ENCODE results near the gene DCLRE1A. TPM values are rescaled to one million over a fixed set of nuclear protein-coding genes. Genes with fewer than 3 reads are reported as not detected.

The DCLRE1A gene
- total RNA-seq, 3 donors from 2014 or later = 4.0 to 7.5 (median 4.3) TPM

DNA sequence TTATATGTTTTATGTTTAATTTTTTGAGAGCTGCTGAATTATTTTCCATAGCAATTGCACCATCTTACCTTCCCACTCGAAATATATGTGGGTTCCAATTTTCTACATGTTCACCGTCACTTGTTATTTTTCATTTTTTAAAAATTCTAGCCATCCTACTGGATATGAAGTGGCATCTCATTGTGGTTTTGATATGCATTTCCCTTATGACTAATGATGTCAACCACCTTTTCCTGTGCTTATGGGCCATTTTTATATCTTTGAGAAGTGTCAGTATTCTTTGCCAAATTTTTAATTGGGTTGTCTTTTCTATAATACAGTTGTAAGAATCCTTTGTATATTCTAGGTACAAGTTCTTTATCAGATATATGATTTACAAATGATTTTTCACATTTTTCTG, 28.4 kb upstream of the DCLRE1A start:
- intact Hi-C loops (cut with DNase I; ENCODE audit: low total_unique reads) = no loop called here
- no peak overlapping the region for H3K4me3 ChIP-seq
- H3K36me3 ChIP-seq = no peaks in the 10 kb centered on the region
- H3K9me3 ChIP-seq = no peaks in the 10 kb centered on the region
- no peaks in the 10 kb centered on the region for H3K27me3 ChIP-seq
- no peaks in the 10 kb centered on the region for H3K4me1 ChIP-seq
- DNase-seq (ENCODE audit: low spot score in 2 of 2) = no peak
- H3K27ac ChIP-seq = no peak overlapping the region
- TF ChIP-seq POLR2AphosphoS5 (IDR thresholded peaks at IDR 0.05) (no peak), POLR2A (IDR thresholded peaks at IDR 0.05) (no peak)
- TF ChIP-seq, protein P1, sequence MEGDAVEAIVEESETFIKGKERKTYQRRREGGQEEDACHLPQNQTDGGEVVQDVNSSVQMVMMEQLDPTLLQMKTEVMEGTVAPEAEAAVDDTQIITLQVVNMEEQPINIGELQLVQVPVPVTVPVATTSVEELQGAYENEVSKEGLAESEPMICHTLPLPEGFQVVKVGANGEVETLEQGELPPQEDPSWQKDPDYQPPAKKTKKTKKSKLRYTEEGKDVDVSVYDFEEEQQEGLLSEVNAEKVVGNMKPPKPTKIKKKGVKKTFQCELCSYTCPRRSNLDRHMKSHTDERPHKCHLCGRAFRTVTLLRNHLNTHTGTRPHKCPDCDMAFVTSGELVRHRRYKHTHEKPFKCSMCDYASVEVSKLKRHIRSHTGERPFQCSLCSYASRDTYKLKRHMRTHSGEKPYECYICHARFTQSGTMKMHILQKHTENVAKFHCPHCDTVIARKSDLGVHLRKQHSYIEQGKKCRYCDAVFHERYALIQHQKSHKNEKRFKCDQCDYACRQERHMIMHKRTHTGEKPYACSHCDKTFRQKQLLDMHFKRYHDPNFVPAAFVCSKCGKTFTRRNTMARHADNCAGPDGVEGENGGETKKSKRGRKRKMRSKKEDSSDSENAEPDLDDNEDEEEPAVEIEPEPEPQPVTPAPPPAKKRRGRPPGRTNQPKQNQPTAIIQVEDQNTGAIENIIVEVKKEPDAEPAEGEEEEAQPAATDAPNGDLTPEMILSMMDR (IDR thresholded peaks at IDR 0.05) = no peak

DNA sequence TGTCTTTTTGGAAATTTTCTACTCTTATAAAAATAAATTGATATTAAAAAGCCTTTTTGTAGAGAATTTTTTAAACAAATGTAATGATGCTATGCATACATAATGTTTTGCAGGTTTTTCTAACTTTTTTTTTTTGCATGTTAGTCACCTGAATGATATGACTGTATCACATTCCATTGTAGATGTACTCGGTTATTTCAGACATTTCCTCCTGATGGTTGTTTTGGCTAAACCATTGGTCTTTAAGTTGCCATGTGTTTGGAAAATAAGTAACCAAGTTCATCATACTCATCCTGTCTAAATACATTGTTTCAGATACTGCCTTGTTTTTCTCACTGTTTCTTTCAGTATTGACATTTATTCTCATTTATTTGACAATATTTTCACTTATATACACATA, 26.4 kb upstream of the DCLRE1A start:
- intact Hi-C loops (cut with DNase I; ENCODE audit: low total_unique reads) = no loop called here
- Histone ChIP-seq H3K36me3 (no peaks in the 10 kb centered on the region), H3K9me3 (no peaks in the 10 kb centered on the region), H3K27me3 (no peaks in the 10 kb centered on the region), H3K27ac (no peak overlapping the region), H3K4me3 (no peak overlapping the region), H3K4me1 (no peaks in the 10 kb centered on the region)
- TF ChIP-seq POLR2A (IDR thresholded peaks at IDR 0.05) (no peak), POLR2AphosphoS5 (IDR thresholded peaks at IDR 0.05) (no peak)
- TF ChIP-seq, protein P1 (IDR thresholded peaks at IDR 0.05) = no peak
- DNase-seq (ENCODE audit: low spot score in 2 of 2) = no peak

DNA sequence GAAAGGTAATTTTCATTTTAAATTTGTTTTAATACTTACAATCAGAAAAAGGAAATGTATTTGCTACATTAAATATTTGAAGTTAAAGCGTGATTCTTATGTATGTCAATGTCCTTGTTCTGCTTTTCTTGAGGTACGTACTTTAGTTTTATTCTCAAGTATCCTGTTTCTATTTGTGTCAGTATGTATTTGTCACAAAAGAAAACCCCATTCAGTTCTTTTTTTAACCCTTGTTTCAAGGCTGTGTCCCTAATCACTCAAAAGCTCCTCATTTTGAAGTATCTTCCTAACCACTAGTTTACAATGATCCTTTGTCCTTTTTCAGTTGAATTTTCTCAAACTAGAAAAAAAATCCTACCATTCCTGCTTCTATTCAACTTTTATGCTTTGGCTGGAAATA, 25.8 kb upstream of the DCLRE1A start:
- Histone ChIP-seq H3K9me3 (no peaks in the 10 kb centered on the region), H3K27ac (no peak overlapping the region), H3K36me3 (no peaks in the 10 kb centered on the region), H3K4me3 (no peak overlapping the region), H3K27me3 (no peaks in the 10 kb centered on the region), H3K4me1 (no peaks in the 10 kb centered on the region)
- TF ChIP-seq, protein P1 (IDR thresholded peaks at IDR 0.05) = no peak
- no peak for TF ChIP-seq POLR2AphosphoS5 (IDR thresholded peaks at IDR 0.05)
- TF ChIP-seq POLR2A (IDR thresholded peaks at IDR 0.05) = no peak
- intact Hi-C loops (cut with DNase I; ENCODE audit: low total_unique reads) = no loop called here
- no peak for DNase-seq (ENCODE audit: low spot score in 2 of 2)

DNA sequence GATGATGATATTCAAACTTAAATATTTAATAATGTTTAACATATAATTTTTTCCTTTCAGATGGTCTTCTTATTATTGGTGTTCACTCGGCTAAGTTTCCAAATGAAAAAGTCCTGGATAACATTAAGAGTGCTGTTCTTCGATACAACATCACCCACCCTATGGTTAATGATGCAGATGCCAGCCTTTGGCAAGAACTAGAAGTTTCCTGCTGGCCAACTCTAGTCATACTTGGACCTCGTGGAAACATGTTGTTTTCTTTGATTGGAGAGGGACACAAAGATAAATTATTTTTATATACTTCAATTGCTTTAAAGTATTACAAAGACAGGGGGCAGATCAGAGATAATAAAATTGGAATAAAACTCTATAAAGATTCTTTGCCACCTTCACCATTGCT, 22.6 kb upstream of the DCLRE1A start:
- H3K4me1 ChIP-seq = no peaks in the 10 kb centered on the region
- no peaks in the 10 kb centered on the region for H3K36me3 ChIP-seq
- H3K27ac ChIP-seq = no peak overlapping the region
- intact Hi-C loops (cut with DNase I; ENCODE audit: low total_unique reads) = no loop called here
- H3K27me3 ChIP-seq = no peaks in the 10 kb centered on the region
- peaks cover 7 to 19% of the 10 kb centered on the region in 2 donors for H3K9me3 ChIP-seq
- TF ChIP-seq, protein P1 (IDR thresholded peaks at IDR 0.05) = no peak
- no peak for TF ChIP-seq POLR2A (IDR thresholded peaks at IDR 0.05)
- TF ChIP-seq POLR2AphosphoS5 (IDR thresholded peaks at IDR 0.05) = no peak
- no peak for DNase-seq (ENCODE audit: low spot score in 2 of 2)
- no peak overlapping the region for H3K4me3 ChIP-seq

DNA sequence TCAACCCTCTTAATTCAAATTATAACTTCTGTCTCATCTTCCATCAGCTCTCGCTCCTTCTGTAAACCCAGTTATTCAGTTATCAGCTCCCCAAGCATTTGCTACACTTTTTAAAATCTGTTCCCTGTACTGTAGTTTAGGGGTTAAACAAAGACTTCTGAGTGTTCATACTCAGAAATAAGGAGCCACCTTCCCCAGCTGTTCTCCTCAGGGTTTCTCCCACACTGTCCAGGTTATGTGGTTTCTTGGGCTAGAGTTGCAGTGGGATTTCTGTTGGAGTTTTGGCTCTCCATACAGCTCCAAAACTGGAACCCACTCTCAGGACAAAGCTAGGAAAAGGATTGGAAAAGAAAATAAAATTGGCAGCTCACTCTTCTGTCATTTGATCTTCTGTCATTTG, 21.3 kb upstream of the DCLRE1A start:
- H3K4me1 ChIP-seq = no peaks in the 10 kb centered on the region
- H3K27ac ChIP-seq = no peak overlapping the region
- TF ChIP-seq, protein P1 (IDR thresholded peaks at IDR 0.05) = no peak
- no peak for TF ChIP-seq POLR2A (IDR thresholded peaks at IDR 0.05)
- TF ChIP-seq POLR2AphosphoS5 (IDR thresholded peaks at IDR 0.05) = no peak
- no peaks in the 10 kb centered on the region for H3K27me3 ChIP-seq
- H3K4me3 ChIP-seq = no peak overlapping the region
- H3K36me3 ChIP-seq = no peaks in the 10 kb centered on the region
- peaks cover 7 to 19% of the 10 kb centered on the region in 2 donors for H3K9me3 ChIP-seq
- intact Hi-C loops (cut with DNase I; ENCODE audit: low total_unique reads) = no loop called here
- no peak for DNase-seq (ENCODE audit: low spot score in 2 of 2)

Measured in breast epithelium (tissue), 4 donors.